HG03442 (cell line): Measurements from ENCODE around the gene GPC3.
"Not testable (repeated sequence)": the region's sequence is repeated elsewhere in the genome, so short reads cannot be mapped to it uniquely, and the experiment has no call there.

Source experiments
- ATAC-seq: cut with Tn5 transposase; IDR thresholded peaks from one replicate; pipeline ENCODE4 v1.9.1; 2021; ENCODE audit warnings: mild to moderate bottlenecking, moderate library complexity; ENCODE audit not compliant: unreplicated experiment

GPC3 gene

GRCh38 chrX:133999031-133999705, 13.8 kb upstream of the GPC3 start:
- ATAC-seq, result no peak

- no peak for ATAC-seq
These were observed 10.4 kb upstream of the GPC3 start for GRCh38 chrX:133995759-133996158.

GRCh38 chrX:133994576-133994975, 9.2 kb upstream of the GPC3 start:
- no peak for ATAC-seq

DNA sequence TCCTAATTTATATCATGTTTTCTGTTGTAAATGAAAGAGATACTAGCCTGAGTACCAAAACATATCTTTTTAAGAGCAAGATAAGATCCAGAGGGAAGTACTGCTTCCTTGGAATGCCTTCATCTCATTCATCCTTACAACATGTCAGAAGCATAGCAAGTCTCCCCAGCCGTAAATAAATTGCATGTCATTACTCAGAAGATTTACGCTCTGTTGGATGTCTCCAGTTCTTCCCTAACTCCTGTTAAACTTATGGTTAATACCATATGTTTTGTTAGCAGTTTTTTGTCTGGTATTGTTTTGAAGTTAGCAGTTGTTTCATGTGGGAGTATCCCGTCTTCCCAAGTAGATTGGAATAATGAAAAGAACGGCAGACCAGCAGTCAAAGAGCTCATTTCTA, 7.5 kb upstream of the GPC3 start:
- no peak for ATAC-seq

- ATAC-seq, result no peak
These were observed 6.4 kb upstream of the GPC3 start for GRCh38 chrX:133991814-133992213.

- ATAC-seq, result not testable (repeated sequence)
These were observed 5.7 kb upstream of the GPC3 start for GRCh38 chrX:133991057-133991456.

DNA sequence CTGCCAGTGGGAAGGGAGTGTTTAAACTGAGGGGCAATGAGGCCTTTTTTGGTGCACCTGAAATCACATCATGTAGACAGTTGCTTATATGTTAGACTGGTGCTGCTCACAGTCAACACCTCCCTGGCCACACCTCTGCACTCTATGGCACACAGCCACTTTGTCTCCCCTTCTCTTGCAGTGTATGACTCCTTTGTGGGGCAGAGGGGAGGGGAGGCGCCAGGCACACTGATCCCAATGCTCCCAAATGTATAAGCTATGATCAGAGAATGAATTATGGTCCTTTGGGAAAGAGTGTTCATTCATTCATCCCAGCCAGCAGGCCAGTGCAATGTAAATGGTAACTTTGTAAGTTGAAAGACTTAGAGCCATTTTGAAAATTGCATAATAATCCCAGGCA, 4.6 kb upstream of the GPC3 start:
- no peak for ATAC-seq

GRCh38 chrX:133989490-133989889, 4.1 kb upstream of the GPC3 start:
- ATAC-seq, result no peak

DNA sequence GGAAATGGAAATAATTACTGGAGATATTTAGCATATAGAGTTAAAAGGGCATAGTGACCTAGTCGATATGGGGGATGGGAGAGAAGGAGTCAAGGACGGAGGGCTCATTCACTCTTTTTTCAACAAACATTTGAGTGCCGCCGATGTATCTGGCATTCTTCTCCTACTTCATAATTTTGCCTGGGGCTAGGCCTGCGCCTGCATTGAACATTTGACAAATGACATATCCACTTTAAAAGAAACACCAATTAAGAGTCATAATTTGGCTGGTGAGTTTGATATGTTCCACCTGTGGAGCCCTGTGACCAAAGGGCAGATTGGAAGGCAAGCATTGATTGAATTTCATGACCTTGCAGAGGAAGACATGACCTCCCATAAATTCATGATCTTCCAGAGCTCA, 2.6 kb upstream of the GPC3 start:
- ATAC-seq, result no peak

DNA sequence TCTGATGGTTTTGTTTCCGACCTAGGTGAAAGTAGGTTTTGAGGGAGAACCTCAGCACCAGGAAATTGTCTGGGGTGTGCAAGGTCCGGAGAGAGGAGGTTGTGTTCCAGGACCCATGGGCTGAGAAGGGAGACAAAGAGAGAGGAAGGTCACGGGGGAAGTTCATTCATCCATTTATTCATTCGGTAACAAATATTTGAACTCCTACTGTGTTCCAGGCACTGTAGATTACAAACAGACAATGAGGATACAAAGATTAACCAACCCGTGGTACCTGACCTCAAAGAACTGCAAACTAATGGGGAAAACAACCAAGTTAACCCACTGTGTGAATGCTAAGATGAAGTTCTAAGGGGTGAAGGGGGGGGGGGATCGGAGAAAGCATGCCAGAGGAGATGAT, 1.8 kb upstream of the GPC3 start:
- ATAC-seq, result no peak

GRCh38 chrX:133985967-133986683, 731 bp upstream of the GPC3 start:
- no peak for ATAC-seq

DNA sequence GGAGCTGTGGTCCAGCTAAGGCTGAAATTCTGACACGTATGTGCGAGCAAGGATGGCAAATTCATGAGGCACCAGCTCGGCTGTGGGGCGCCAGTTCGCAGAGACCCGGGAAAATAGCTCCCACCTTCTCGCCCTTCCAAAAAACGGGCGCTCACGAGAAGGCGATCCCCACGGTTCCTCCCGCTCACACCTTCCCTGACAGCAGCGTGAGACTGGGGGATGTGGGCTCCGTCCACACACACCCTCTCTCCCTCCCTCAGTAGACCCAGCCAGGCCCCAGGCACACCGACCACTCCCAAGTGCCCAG, 584 bp downstream of the GPC3 start:
- no peak for ATAC-seq

GRCh38 chrX:133983974-133984845, 1.2 kb downstream of the GPC3 start:
- no peak for ATAC-seq

DNA sequence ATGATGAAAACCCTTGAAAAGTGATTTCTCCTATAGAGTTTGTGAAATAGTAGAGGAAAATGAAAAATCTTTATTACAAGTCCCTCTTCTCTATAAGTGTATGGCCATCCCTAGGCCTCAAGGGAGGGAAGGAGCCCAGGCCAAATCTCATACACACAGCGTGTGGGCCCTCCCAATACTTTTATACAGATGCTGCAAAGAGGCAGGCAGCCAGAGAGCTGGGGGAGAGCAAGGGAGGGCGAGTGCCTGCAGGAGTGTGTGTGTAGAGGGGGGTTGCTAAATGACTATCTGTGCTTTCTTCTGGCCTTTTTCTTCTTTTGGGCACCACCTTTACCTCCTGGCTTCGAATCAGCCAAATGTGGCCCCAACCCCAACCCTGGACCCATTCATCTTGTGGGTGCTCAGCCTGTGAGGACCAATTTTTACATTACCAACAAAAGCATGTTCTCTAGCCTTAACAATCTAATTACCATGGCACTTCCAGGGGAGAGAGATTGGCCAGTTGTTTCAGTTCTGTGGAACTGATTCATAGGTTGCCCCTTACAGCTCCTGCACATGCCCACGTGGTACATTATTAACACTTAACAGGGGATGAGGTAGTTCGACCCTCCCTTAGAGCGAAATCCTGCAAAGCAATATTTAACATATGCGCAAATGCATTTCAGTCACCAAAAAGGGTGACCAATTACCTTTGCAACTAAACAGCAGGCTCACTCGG, 2.0 kb downstream of the GPC3 start:
- ATAC-seq, result no peak

- ATAC-seq, result no peak
These were observed 3.5 kb downstream of the GPC3 start for GRCh38 chrX:133981924-133982323.

DNA sequence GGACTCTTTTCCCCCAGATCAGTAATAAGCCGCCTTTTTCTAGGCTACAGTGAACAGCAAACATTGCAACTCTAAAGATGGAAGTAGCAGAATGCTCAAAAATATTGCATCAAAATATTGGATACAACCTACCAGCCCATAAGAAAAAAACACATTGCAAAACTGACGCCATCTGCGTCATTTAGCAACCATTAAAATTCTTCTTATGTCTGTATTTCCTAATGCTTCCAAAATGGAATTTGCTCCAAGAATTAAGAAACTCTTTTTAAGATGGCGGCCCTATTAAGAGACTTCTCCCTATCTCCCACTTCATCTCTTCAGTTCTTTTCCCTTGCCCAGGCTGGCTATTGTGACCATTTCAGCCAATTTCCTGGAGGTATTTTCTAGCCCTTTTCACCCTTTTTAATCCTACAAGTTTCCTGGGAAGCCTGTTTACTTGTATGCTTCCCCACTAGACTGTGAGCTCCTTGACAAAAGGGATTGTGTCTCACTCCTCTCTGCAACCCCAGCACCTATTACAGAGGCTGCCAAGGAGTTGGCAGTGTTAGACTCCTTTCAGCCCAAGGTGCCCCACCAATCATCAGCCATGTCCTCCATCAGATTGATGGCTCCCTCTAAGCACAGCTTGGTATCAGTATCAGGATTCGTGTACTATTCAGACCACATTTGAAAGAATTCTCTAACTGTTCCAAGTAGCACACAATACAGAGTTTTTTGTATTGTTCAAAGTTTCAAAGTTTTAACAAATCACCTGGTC, 4.4 kb downstream of the GPC3 start:
- no peak for ATAC-seq

DNA sequence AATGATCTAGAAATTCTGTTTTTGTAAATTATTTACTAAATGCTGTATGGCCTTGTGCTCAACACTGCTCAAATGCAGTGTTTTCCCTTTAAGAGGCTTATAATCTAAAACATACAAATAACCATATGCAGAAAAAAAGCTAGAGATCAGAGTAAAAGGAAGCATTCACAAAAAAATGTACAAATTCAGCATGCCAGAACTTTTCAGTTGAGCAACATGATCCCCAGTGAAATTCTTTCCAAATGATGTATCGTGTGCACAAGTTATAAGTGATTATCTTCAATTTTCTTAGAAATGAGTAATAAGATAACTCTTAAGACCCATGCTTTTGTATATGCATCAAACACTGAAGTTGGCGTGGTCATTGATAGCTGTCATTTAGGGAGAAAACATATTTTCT, 5.0 kb downstream of the GPC3 start:
- no peak for ATAC-seq

GRCh38 chrX:133979641-133980230, 5.7 kb downstream of the GPC3 start:
- no peak for ATAC-seq

DNA sequence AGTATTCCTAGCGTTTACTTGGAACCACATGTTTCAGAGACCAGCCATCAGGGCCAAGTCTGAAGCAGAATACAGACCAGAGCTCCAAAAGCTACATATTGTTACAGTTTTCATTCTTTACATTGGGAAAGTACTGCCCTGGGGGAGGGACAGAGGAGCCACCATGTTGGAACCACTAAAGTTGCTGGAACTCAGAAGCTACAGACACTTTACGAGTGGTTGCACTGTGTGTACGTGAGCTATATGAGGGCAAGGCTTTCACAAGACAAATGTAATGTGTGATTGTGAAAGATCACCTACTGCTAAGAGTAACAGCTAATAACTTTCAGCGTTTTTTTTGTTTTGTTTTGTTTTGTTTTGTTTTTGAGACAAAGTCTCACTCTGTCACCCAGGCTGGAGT, 11.7 kb downstream of the GPC3 start:
- ATAC-seq, result no peak

GRCh38 chrX:133972916-133973315, 12.5 kb downstream of the GPC3 start:
- ATAC-seq, result no peak
